Stimulated activated memory B cell treated with anti-CD40 and anti-IgM and Interleukin-4, amounts not matched to agents 10 μg/mL and 1 μg/mL and 100 μg/mL, for 72 hours (primary cell): ENCODE data around the gene EIF4A3.
"Not testable (repeated sequence)": the region's sequence is repeated elsewhere in the genome, so short reads cannot be mapped to it uniquely, and the experiment has no call there.

ENCODE experiments used
- ATAC-seq: fragments of 150-1000 bp; cut with Tn5 transposase; 2 replicates; pipeline ENCODE4 v1.10.0; 2021
- H3K27ac Mint-ChIP-seq: one replicate; pipeline ENCODE4 v1.8.0; 2022; ENCODE audit warnings: mild to moderate bottlenecking, mixed read lengths
- H3K27me3 Mint-ChIP-seq: one replicate; pipeline ENCODE4 v1.8.0; 2022; ENCODE audit warnings: mixed read lengths
- H3K36me3 Mint-ChIP-seq: one replicate; pipeline ENCODE4 v1.8.0; 2022; ENCODE audit warnings: mixed read lengths
- H3K4me1 Mint-ChIP-seq: one replicate; pipeline ENCODE4 v1.8.0; 2022; ENCODE audit warnings: mixed read lengths
- H3K4me3 Mint-ChIP-seq: one replicate; pipeline ENCODE4 v1.8.0; 2022; ENCODE audit warnings: mild to moderate bottlenecking, moderate library complexity, mixed read lengths
- H3K9me3 Mint-ChIP-seq: one replicate; pipeline ENCODE4 v1.8.0; 2022; ENCODE audit warnings: mixed read lengths

Gene EIF4A3

DNA sequence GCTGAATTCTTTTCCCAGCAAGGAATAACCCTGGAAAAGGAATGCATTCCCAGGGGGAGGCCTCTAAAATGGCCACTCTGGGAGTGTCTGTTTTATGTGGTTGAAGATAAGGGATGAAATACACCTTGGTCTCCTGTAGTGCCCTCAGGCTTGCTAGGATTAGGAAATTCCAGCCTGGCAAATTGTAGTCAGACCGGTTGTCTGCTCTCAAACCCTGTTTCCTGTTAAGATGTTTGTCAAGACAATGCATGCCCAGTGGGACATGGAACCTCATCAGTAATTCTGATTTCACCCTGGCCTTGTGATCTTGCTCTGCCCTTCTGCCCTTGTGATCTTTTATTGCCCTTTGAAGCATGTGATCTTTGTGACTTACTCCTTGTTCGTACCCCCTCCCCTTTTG is 8.7 kb upstream of the EIF4A3 start:
- H3K27me3 Mint-ChIP-seq, result peaks cover 16% of the 10 kb centered on the region
- H3K27ac Mint-ChIP-seq, H3K36me3 Mint-ChIP-seq, ATAC-seq, H3K4me3 Mint-ChIP-seq, H3K9me3 Mint-ChIP-seq: not testable (repeated sequence)
- peaks cover 22% of the 10 kb centered on the region for H3K4me1 Mint-ChIP-seq

DNA sequence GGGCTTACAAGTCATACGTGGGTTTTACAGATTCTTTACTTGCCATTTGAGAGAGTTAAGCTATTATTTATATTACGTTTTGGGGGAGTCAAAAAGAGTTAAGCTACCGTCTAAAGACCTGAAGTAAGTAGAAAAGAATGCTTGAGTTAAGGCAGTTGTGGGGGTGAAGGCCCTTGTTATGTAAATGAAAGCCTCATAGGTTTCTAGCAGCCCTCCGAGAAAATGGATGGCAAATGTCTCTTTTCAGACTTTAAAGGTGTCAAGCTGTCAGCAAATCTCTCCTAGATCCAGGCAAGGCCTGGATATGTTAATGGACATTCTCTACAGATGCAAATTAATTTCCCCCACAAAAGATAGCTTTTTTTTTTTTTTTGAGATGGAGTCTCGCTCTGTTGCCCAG is 7.2 kb upstream of the EIF4A3 start:
- Mint-ChIP-seq H3K9me3 (peaks cover 8% of the 10 kb centered on the region), H3K27ac (no peak overlapping the region), H3K36me3 (peaks cover 4% of the 10 kb centered on the region), H3K27me3 (peaks cover 1% of the 10 kb centered on the region), H3K4me3 (no peak overlapping the region), H3K4me1 (peaks cover 22% of the 10 kb centered on the region)
- no peak for ATAC-seq

- peaks cover 33% of the 10 kb centered on the region for H3K4me1 Mint-ChIP-seq
- ATAC-seq, result peak; percentile 94
- peak overlapping the region; percentile 84 for H3K27ac Mint-ChIP-seq
- no peaks in the 10 kb centered on the region for H3K27me3 Mint-ChIP-seq
- H3K36me3 Mint-ChIP-seq, result peaks cover 4% of the 10 kb centered on the region
- H3K9me3 Mint-ChIP-seq, result peaks cover 8% of the 10 kb centered on the region
- H3K4me3 Mint-ChIP-seq, result peak overlapping the region; percentile 26
Measured at GRCh38 chr17:80153004-80153403, 6.1 kb upstream of the EIF4A3 start.

- no peak overlapping the region for H3K4me3 Mint-ChIP-seq
- H3K9me3 Mint-ChIP-seq, result peaks cover 8% of the 10 kb centered on the region
- peaks cover 35% of the 10 kb centered on the region for H3K4me1 Mint-ChIP-seq
- no peak for ATAC-seq
- H3K36me3 Mint-ChIP-seq, result peaks cover 4% of the 10 kb centered on the region
- no peaks in the 10 kb centered on the region for H3K27me3 Mint-ChIP-seq
- H3K27ac Mint-ChIP-seq, result peak overlapping the region; percentile 84
Measured at GRCh38 chr17:80152081-80152702, 5.3 kb upstream of the EIF4A3 start.

DNA sequence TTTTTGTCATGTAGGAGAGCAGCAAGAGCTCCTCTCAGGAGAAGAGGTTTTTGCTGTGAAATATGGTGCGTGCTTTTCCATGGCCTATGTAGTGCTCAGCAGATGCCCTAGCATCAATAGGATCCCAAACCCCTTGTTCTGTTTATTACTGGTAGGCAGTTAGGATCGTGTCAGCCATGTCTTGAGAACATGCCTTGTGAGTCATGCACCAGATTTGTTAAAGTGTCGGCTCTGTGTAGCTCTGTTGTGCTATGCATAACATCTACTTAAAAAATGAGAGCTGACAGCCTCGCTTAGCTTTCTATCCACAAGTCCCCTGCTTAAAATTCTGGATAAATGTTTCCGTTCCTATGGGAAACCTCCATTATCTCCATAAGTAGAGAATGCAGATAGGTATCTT is 4.4 kb upstream of the EIF4A3 start:
- H3K4me1 Mint-ChIP-seq, result peaks cover 36% of the 10 kb centered on the region
- H3K27me3 Mint-ChIP-seq, result no peaks in the 10 kb centered on the region
- ATAC-seq, result no peak
- H3K36me3 Mint-ChIP-seq, result peaks cover 4% of the 10 kb centered on the region
- no peak overlapping the region for H3K27ac Mint-ChIP-seq
- no peak overlapping the region for H3K4me3 Mint-ChIP-seq
- H3K9me3 Mint-ChIP-seq, result peaks cover 8% of the 10 kb centered on the region

- peak; percentile 16 for ATAC-seq
- peaks cover 27% of the 10 kb centered on the region for H3K36me3 Mint-ChIP-seq
- peak overlapping the region; percentile 92 for H3K27ac Mint-ChIP-seq
- H3K9me3 Mint-ChIP-seq, result no peaks in the 10 kb centered on the region
- peaks cover 30% of the 10 kb centered on the region for H3K4me1 Mint-ChIP-seq
- no peaks in the 10 kb centered on the region for H3K27me3 Mint-ChIP-seq
- H3K4me3 Mint-ChIP-seq, result peak overlapping the region; percentile 92
Measured at GRCh38 chr17:80146121-80147034, 550 bp downstream of the EIF4A3 start.

DNA sequence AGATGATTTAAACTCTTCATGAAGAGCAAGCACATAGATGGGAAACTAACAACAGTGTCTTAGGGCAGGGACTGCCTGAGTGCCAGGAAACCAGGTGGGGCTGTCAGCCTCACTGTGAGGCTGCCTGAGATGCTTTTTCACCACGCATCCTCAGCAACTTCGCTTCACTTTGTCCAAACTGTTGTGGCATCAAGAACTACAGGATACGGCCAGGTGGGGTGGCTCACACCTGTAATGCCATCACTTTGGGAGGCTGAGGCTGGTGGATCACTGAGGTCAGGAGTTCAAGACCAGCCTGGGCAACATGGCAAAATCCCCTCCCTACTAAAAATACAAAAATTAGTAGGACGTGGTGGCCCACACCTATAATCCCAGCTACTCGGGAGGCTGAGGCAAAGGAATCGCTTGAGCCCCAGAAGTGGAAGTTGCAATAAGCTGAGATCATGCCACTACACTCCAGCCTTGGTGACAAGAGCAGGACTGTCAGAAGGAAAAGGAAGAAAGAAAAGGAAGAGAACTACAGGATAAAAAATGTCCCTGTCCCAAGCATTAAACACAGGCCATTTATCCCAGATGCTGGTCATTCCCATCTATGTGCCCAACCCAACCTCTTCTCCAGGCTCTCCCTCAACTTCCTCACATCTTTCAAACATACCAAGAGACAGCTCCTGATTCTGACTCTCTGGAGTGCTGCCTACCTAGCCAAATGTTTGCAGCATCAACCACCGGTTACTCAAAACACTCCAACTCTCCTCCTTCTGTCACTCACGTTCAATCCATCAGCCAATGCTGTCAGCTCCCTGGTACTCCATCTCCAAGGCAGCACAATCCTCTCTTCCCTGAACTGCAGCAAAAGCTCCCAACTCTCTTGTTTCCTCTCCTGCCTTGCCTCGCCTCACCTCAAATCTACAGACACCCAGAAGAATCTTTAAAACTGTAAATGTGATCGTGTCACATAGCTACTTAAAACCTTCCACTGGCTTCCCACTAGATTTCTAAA is 1.6 kb downstream of the EIF4A3 start:
- peak overlapping the region; percentile 92 for H3K27ac Mint-ChIP-seq

DNA sequence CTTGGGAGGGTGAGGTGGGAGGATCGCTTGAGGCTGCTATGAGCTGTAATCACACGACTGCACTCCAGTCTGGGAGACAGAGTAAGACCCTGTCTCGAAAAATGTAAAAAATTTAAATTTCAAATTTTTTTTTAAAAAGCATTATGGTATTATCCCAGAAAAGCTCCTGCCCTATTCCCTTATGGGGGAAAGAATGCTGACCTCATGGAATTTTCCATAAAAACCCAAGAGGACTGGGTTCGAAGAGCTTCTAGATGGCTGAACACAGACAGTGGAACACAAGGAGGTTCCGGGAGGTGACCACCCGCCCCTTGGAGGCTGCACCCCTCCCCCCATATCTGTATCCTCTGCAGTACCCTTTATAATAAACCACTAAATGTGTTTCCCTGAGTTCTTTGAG is 4.0 kb downstream of the EIF4A3 start:
- ATAC-seq, result no peak

More for the DNA sequence above, 1.6 kb downstream of the EIF4A3 start:
- H3K36me3 Mint-ChIP-seq, result peaks cover 31% of the 10 kb centered on the region
- no peaks in the 10 kb centered on the region for H3K9me3 Mint-ChIP-seq
- ATAC-seq, result no peak
- peaks cover 30% of the 10 kb centered on the region for H3K4me1 Mint-ChIP-seq
- peak overlapping the region; percentile 80 for H3K4me3 Mint-ChIP-seq
- no peaks in the 10 kb centered on the region for H3K27me3 Mint-ChIP-seq

DNA sequence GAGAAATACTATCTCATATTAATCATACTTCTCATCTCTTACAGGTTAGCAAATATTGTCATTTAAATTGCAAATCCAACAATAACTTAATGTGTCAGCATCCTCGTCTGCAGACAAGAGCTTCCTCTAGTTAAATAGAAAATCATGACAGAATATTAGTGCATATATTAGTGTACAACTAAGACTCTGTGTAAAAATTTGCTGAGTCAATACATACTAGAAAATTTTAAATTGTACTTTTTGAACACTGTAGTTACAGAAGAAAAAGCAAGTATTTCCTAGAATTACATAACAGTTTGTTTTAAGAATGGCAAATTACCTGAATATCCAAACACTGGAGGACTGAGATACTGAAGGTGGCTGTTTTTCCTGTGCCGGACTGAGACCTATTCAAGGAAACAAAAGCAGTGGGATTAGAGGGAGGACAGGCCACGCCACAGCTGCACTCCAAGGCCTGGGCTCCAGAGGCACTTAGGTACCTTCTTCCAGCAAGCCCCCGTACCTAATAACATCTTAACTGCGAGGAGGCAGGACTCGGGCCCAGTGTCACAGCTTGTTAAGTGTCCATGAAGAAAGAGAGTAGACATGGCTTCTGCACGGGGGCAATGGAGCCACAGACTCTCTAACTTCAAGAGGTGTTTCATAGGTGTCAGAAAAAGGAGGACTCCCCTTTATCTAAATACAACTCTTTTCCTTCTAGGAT is 5.3 kb downstream of the EIF4A3 start:
- H3K27ac Mint-ChIP-seq, result no peak overlapping the region
- no peak for ATAC-seq
- H3K9me3 Mint-ChIP-seq, result no peaks in the 10 kb centered on the region
- H3K27me3 Mint-ChIP-seq, result no peaks in the 10 kb centered on the region
- no peak overlapping the region for H3K4me3 Mint-ChIP-seq
- peaks cover 17% of the 10 kb centered on the region for H3K4me1 Mint-ChIP-seq
- H3K36me3 Mint-ChIP-seq, result peaks cover 66% of the 10 kb centered on the region

More for the DNA sequence above, 4.0 kb downstream of the EIF4A3 start:
- peaks cover 18% of the 10 kb centered on the region for H3K4me1 Mint-ChIP-seq
- H3K27ac Mint-ChIP-seq, result no peak overlapping the region
- H3K27me3 Mint-ChIP-seq, result no peaks in the 10 kb centered on the region
- H3K9me3 Mint-ChIP-seq, result no peaks in the 10 kb centered on the region
- H3K36me3 Mint-ChIP-seq, result peaks cover 53% of the 10 kb centered on the region
- H3K4me3 Mint-ChIP-seq, result no peak overlapping the region

DNA sequence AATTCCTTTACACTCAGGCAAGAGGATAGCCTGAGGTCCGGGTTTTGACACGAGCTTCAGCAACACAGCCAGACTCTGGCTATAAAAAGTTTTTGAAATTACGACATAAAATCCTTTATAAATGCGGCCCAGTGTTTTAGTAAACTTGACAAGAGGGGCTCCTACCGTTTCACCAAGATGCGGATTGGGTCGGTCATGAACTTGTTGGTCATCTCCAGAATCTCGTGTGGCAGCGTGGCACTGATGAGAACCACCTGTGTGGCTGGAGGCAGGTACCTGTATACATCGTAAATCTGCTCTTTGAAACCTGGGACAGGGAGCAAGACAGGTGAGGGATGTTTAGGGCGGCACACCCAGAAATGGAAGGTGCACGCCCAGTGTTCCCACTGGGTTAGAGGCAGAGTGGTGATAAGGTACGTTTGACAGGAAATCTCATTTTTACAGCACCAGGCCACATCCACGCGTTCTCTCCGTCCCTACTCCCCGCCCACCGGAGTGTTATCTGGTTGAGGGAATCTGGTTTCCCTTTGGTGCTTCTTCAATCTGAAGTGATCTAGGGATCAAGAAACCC is 8.0 kb downstream of the EIF4A3 start:
- no peaks in the 10 kb centered on the region for H3K9me3 Mint-ChIP-seq
- H3K27ac Mint-ChIP-seq, result no peak overlapping the region
- H3K27me3 Mint-ChIP-seq, result no peaks in the 10 kb centered on the region
- H3K4me1 Mint-ChIP-seq, result no peaks in the 10 kb centered on the region
- H3K4me3 Mint-ChIP-seq, result no peak overlapping the region
- peaks cover 80% of the 10 kb centered on the region for H3K36me3 Mint-ChIP-seq
- no peak for ATAC-seq

GRCh38 chr17:80137131-80137530 is 9.8 kb downstream of the EIF4A3 start:
- Mint-ChIP-seq H3K9me3 (no peaks in the 10 kb centered on the region), H3K4me1 (no peaks in the 10 kb centered on the region), H3K4me3 (no peak overlapping the region), H3K27ac (no peak overlapping the region), H3K36me3 (peaks cover 83% of the 10 kb centered on the region), H3K27me3 (no peaks in the 10 kb centered on the region)
- no peak for ATAC-seq

GRCh38 chr17:80133626-80133970 is 13.3 kb downstream of the EIF4A3 start:
- H3K27me3 Mint-ChIP-seq, result no peaks in the 10 kb centered on the region
- ATAC-seq, result no peak

DNA sequence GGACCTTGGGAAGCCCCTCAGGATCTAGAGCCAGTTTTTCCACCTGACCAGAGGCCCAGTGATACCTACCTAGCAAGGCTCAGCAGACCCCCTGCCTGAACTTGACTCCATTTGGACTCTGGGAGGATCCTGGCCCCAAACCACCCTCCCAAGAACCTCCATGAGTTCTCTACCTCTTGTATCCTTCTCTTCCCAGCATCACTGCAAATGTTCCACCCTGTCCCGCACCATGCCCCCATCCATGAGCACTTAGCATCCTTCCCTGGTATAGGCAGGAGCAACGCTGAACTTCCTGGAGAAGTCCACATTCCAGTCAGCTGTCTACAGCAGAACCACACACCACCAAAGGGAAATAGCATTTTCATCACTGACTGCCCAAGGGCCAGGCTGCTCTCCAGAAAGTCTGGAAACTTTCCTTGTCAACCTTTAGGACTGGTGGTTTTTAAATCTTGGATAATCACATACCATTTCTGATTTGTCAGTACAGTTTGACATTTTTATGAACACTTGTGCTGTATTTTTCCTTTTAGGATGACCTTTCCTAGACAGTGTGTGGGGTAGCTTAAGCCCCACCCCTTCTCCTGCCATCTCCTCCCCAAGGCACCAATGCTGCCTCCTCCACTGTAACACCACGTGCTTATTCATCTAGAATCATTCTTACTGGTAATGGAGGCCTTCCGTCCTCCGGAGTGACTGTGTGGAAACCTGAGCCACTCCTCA is 13.9 kb downstream of the EIF4A3 start:
- peaks cover 52% of the 10 kb centered on the region for H3K36me3 Mint-ChIP-seq
- no peak overlapping the region for H3K27ac Mint-ChIP-seq

More at GRCh38 chr17:80133626-80133970, 13.3 kb downstream of the EIF4A3 start:
- Mint-ChIP-seq H3K27ac (no peak overlapping the region), H3K9me3 (no peaks in the 10 kb centered on the region), H3K36me3 (peaks cover 57% of the 10 kb centered on the region), H3K4me3 (no peak overlapping the region), H3K4me1 (no peaks in the 10 kb centered on the region)

GRCh38 chr17:80130992-80131391 is 15.9 kb downstream of the EIF4A3 start:
- no peak overlapping the region for H3K27ac Mint-ChIP-seq
- no peaks in the 10 kb centered on the region for H3K4me1 Mint-ChIP-seq
- H3K4me3 Mint-ChIP-seq, result no peak overlapping the region
- ATAC-seq, result no peak
- H3K36me3 Mint-ChIP-seq, result peaks cover 37% of the 10 kb centered on the region
- no peaks in the 10 kb centered on the region for H3K9me3 Mint-ChIP-seq
- no peaks in the 10 kb centered on the region for H3K27me3 Mint-ChIP-seq

More for the DNA sequence above, 13.9 kb downstream of the EIF4A3 start:
- H3K27me3 Mint-ChIP-seq, result no peaks in the 10 kb centered on the region
- H3K4me1 Mint-ChIP-seq, result no peaks in the 10 kb centered on the region
- no peak overlapping the region for H3K4me3 Mint-ChIP-seq
- no peak for ATAC-seq
- H3K9me3 Mint-ChIP-seq, result no peaks in the 10 kb centered on the region
